ENCODE measurements around the gene FEZF2.

The FEZF2 gene

GRCh38 chr3:62325896-62326295 lies 47.5 kb downstream of the FEZF2 start:
- no peak for DNase-seq

GRCh38 chr3:62323241-62323640 lies 50.1 kb downstream of the FEZF2 start:
- no peak for DNase-seq
